ENCODE measurements around the gene CAPS. TPM values are rescaled to one million over a fixed set of nuclear protein-coding genes. Genes with fewer than 3 reads are reported as not detected.
A peak's percentile ranks its signal among the peaks of the same experiment; 100 is the strongest.

CAPS gene
- total RNA-seq, 1 donor from 2014 or later, result 13.9 TPM

DNA sequence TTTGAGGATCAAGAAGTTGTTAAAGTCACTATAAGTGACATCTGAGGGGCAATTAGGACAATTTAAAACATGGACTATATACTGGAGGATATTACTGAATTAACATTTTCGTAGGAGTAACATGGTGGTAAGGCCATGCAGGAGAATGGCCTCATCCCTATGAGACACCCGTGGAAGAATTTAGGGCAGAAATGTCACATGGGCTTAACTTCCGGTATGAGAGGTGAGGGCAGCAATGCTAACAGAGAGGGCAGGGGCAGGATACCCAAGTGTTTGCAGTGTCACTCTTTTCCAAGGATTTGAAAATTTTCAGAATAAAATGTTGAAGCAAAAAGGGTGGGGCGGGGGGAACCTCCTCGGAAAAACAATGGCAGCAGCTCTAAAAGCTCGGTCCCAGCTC lies 40.2 kb downstream of the CAPS start:
- peaks cover 78% of the 10 kb centered on the region for H3K4me1 Mint-ChIP-seq (ENCODE audit: unreplicated experiment)

DNA sequence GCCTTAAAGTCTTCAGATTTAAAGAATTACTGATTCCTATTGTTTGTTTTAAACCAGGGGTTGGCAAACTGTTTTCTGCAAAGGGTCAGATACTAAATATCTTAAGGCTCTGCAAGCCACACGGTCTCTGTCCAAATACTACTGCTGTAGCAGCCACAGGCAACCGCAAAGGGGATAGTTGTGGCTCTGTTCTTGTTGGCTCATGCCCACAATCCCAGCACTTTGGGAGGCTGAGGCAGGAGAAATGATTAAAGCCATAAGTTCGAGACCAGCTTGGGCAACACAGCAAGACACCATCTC lies 41.5 kb downstream of the CAPS start:
- Mint-ChIP-seq H3K9me3 (no peaks in the 10 kb centered on the region), H3K4me1 (ENCODE audit: unreplicated experiment) (peaks cover 74% of the 10 kb centered on the region), H3K4me3 (no peak overlapping the region), H3K27me3 (no peaks in the 10 kb centered on the region), H3K36me3 (no peaks in the 10 kb centered on the region), H3K27ac (no peak overlapping the region)
- no peak for DNase-seq (ENCODE audit: extremely low spot score, unreplicated experiment)
- TF ChIP-seq, protein P1, sequence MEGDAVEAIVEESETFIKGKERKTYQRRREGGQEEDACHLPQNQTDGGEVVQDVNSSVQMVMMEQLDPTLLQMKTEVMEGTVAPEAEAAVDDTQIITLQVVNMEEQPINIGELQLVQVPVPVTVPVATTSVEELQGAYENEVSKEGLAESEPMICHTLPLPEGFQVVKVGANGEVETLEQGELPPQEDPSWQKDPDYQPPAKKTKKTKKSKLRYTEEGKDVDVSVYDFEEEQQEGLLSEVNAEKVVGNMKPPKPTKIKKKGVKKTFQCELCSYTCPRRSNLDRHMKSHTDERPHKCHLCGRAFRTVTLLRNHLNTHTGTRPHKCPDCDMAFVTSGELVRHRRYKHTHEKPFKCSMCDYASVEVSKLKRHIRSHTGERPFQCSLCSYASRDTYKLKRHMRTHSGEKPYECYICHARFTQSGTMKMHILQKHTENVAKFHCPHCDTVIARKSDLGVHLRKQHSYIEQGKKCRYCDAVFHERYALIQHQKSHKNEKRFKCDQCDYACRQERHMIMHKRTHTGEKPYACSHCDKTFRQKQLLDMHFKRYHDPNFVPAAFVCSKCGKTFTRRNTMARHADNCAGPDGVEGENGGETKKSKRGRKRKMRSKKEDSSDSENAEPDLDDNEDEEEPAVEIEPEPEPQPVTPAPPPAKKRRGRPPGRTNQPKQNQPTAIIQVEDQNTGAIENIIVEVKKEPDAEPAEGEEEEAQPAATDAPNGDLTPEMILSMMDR (conservative IDR thresholded peaks at IDR 0.05), result no peak

More for the DNA sequence above, 40.2 kb downstream of the CAPS start:
- TF ChIP-seq, protein P1 (conservative IDR thresholded peaks at IDR 0.05), result no peak
- DNase-seq (ENCODE audit: extremely low spot score, unreplicated experiment), result no peak
- H3K4me3 Mint-ChIP-seq, result peak overlapping the region; percentile 11
- peaks cover 4% of the 10 kb centered on the region for H3K36me3 Mint-ChIP-seq
- peak overlapping the region; percentile 81 for H3K27ac Mint-ChIP-seq
- no peaks in the 10 kb centered on the region for H3K27me3 Mint-ChIP-seq
- H3K9me3 Mint-ChIP-seq, result no peaks in the 10 kb centered on the region

DNA sequence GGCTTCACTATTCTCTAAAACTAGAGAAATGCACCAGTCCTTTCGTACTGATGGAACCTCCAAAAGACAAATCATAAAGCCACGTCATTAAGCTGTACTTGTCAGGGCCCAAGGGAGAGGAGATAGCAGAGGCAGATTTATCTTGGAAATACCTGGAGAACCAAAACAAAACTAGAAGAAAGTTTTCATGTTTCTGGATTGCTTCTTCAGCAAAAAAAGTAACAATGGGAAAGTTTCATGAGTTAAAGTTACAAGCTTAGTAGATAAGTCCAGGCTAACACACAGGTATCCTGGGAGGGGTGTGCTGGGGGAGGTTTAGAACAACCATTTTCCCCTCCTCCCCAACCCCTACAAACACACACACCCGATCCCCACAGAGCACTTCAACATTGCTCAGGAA lies 42.3 kb downstream of the CAPS start:
- peak overlapping the region; percentile 65 for H3K27ac Mint-ChIP-seq
- no peaks in the 10 kb centered on the region for H3K27me3 Mint-ChIP-seq
- TF ChIP-seq, protein P1 (conservative IDR thresholded peaks at IDR 0.05), result no peak
- H3K36me3 Mint-ChIP-seq, result no peaks in the 10 kb centered on the region
- peak overlapping the region; percentile 19 for H3K4me3 Mint-ChIP-seq
- H3K4me1 Mint-ChIP-seq (ENCODE audit: unreplicated experiment), result peaks cover 72% of the 10 kb centered on the region
- DNase-seq (ENCODE audit: extremely low spot score, unreplicated experiment), result no peak
- H3K9me3 Mint-ChIP-seq, result no peaks in the 10 kb centered on the region

DNA sequence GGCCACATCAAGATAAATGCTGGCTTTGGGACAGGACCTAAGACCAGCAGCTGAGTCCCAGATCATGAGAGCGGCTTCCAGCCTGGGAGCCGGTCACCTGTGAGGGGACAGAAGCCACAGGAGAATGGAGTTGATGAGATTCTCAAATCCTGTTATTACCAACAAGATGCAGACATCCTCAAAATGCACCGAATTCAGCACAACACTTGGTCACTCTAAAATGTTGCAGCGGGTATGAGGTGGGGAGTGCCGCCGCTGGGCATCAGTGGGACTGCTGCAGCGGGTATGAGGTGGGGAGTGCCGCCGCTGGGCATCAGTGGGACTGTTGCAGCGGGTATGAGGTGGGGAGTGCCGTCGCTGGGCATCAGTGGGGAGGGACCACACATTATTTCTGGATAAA lies 42.7 kb downstream of the CAPS start:
- no peaks in the 10 kb centered on the region for H3K27me3 Mint-ChIP-seq
- DNase-seq (ENCODE audit: extremely low spot score, unreplicated experiment), result no peak
- TF ChIP-seq, protein P1 (conservative IDR thresholded peaks at IDR 0.05), result no peak
- H3K4me1 Mint-ChIP-seq (ENCODE audit: unreplicated experiment), result peaks cover 69% of the 10 kb centered on the region
- no peak overlapping the region for H3K4me3 Mint-ChIP-seq
- H3K27ac Mint-ChIP-seq, result peak overlapping the region; percentile 65
- no peaks in the 10 kb centered on the region for H3K36me3 Mint-ChIP-seq
- no peaks in the 10 kb centered on the region for H3K9me3 Mint-ChIP-seq

DNA sequence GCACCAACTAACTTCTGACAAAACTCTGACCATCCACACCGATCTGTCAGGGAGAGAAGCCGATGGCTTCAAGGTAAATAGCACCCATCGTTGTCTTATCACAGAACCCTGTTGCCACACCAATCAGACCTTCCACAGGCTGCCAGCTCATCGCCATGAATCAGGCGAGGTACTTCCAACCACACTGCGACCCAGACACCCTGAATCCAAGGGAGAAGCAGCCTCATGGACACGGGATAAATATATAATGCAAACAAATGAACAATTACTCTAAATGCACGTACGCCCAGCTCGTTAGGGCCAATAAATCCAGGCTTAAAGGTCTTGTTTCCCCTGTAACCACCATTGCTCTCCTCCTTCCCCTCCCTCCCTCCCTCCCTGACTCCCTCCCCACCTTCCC lies 43.1 kb downstream of the CAPS start:
- Mint-ChIP-seq H3K9me3 (no peaks in the 10 kb centered on the region), H3K27ac (peak overlapping the region; percentile 88), H3K4me1 (ENCODE audit: unreplicated experiment) (peaks cover 70% of the 10 kb centered on the region), H3K4me3 (peak overlapping the region; percentile 48), H3K36me3 (no peaks in the 10 kb centered on the region), H3K27me3 (no peaks in the 10 kb centered on the region)
- DNase-seq (ENCODE audit: extremely low spot score, unreplicated experiment), result no peak
- TF ChIP-seq, protein P1 (conservative IDR thresholded peaks at IDR 0.05), result no peak

Data from type B pancreatic cell (in vitro differentiated cells).